ENCODE results near the gene RASGRF1.

GRCh38 chr15:79067072-79067833 lies 23.3 kb downstream of the RASGRF1 start:
- TF ChIP-seq CTCF (IDR thresholded peaks at IDR 0.05) (no peak), POLR2A (IDR thresholded peaks at IDR 0.05) (no peak)
